Subcutaneous adipose tissue (tissue), 4 donors: Measurements from ENCODE around the gene CASP3. TPM values are rescaled to one million over a fixed set of nuclear protein-coding genes. Genes with fewer than 3 reads are reported as not detected.

Source experiments
- CTCF ChIP-seq: fragments of 450-650 bp; IDR thresholded peaks from one replicate; pipeline ENCODE4 v1.5.1; 2016; ENCODE audit warnings: low read depth, mild to moderate bottlenecking, control low read depth, antibody characterized with exemption, moderate library complexity
- total RNA-seq, 4 donors: library from RNA; depleted of rRNA; stranded (reverse); fragments of >200 nt; gene quantifications; one replicate each; pipeline ENCODE4 v1.1.0, GENCODE V29; 2016

The CASP3 gene
- total RNA-seq, 4 donors from 2014 or later: 13.8 to 30.3 (median 23.1) TPM

DNA sequence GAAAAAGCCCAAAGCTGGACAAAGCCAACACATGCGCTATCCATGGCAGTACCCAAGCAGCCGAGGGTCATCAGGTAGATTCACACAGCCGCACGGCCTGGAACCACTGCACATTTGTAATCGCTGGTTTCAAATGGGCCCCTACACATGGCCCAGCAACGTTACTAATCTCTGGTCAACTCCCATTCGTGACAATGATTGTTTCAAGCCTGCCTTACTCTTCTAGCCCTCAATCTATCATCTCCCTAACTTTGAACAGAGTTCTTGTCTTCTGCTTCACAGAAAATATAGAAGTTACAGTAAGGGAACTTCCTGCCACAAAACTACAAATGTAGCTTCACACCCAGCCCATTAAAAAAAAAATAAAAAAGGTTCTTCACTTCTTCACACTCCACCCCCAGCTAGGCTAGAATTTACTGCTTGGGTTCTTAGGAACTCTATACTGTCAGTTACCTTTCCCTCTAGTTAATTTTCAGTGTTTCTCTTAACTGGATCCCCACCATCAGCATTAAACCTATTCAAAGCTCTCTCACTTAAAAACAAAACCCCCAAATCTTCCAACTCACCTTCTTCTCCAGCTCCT is 24.2 kb downstream of the CASP3 start:
- no peak for TF ChIP-seq CTCF

GRCh38 chr4:184621518-184621917 is 27.7 kb downstream of the CASP3 start:
- no peak for TF ChIP-seq CTCF

GRCh38 chr4:184620212-184620867 is 28.9 kb downstream of the CASP3 start:
- no peak for TF ChIP-seq CTCF

- no peak for TF ChIP-seq CTCF
Measured at GRCh38 chr4:184617600-184618196, 31.5 kb downstream of the CASP3 start.

GRCh38 chr4:184616633-184617551 is 32.4 kb downstream of the CASP3 start:
- TF ChIP-seq CTCF: no peak

GRCh38 chr4:184614509-184614908 is 34.7 kb downstream of the CASP3 start:
- TF ChIP-seq CTCF: no peak

- no peak for TF ChIP-seq CTCF
Measured at GRCh38 chr4:184613405-184613804, 35.8 kb downstream of the CASP3 start.
